Uterus (tissue), 4 donors: ENCODE data around the gene CDC34. TPM values are rescaled to one million over a fixed set of nuclear protein-coding genes. Genes with fewer than 3 reads are reported as not detected.

ENCODE experiments used
- DNase-seq, 2 donors: peaks; one replicate each; pipeline ENCODE4 v3.0.0-alpha.2; 2019 to 2020
- H3K27ac ChIP-seq, 2 donors: fragments of 200-600 bp; sonication (generic); 1 replicate in 1 of 2; 2 replicates in 1 of 2; pipeline ENCODE4 v1.5.1; 2016 to 2018
- H3K27me3 ChIP-seq, 2 donors: fragments of 200-600 bp; sonication (generic); one replicate each; pipeline ENCODE4 v1.5.1; 2018 to 2019; ENCODE audit warnings: control low read depth in 1 of 2
- H3K36me3 ChIP-seq, 2 donors: fragments of 200-600 bp; sonication (generic); one replicate each; pipeline ENCODE4 v1.5.1; 2019; ENCODE audit warnings: control low read depth in 1 of 2
- H3K4me1 ChIP-seq, 2 donors: fragments of 200-600 bp; sonication (generic); one replicate each; pipeline ENCODE4 v1.5.1; 2018 to 2019; ENCODE audit warnings: control low read depth in 1 of 2
- H3K4me3 ChIP-seq, 2 donors: fragments of 200-600 bp; sonication (generic); 1 replicate in 1 of 2; 2 replicates in 1 of 2; pipeline ENCODE4 v1.5.1; 2018 to 2019; ENCODE audit warnings: mild to moderate bottlenecking in 1 of 2
- H3K9me3 ChIP-seq, 2 donors: fragments of 200-600 bp; sonication (generic); one replicate each; pipeline ENCODE4 v1.5.1; 2019; ENCODE audit warnings: control low read depth in 1 of 2
- CTCF ChIP-seq, 4 experiments: fragments of 200-600 bp in 2 of 4; fragments of 450-650 bp in 2 of 4; sonication (generic) in 2 of 4; IDR thresholded peaks; one replicate each; pipeline ENCODE4 v1.5.1; 2016 to 2019; ENCODE audit warnings: antibody characterized with exemption in 4 of 4, mild to moderate bottlenecking in 2 of 4, moderate library complexity in 1 of 4
- POLR2A ChIP-seq, 2 donors: fragments of 450-650 bp; IDR thresholded peaks; one replicate each; pipeline ENCODE4 v1.6.1; 2016; ENCODE audit warnings: antibody characterized with exemption in 2 of 2, mild to moderate bottlenecking in 1 of 2, moderate library complexity in 1 of 2
- intact Hi-C: fragments of 100-400 bp; cut with DNase I; formaldehyde crosslinking; loops from one replicate; pipeline ENCODE4 v1.15.1; 2023; ENCODE audit warnings: low total_unique reads
- total RNA-seq, 4 donors: library from RNA; depleted of rRNA in 3 of 4; stranded (reverse); fragments of >200 nt in 3 of 4; gene quantifications; one replicate each; pipeline versions ENCODE4 v1.1.0 to v1.2.4, GENCODE V29; 2014 to 2023
- donor health status: DM: yes; HTN: yes; CAD: no.

CDC34 gene
- total RNA-seq, 4 donors from 2014 or later: 44.4 to 459 (median 101) TPM

- Histone ChIP-seq H3K4me1 (no peaks in the 10 kb centered on the region), H3K9me3 (no peaks in the 10 kb centered on the region), H3K27ac (peak overlapping the region in 1 of 2 donors; percentile 30), H3K4me3 (no peak overlapping the region), H3K27me3 (no peaks in the 10 kb centered on the region), H3K36me3 (no peaks in the 10 kb centered on the region)
- peak in 1 of 2 donors; percentile 56 for DNase-seq
- TF ChIP-seq POLR2A (IDR thresholded peaks at IDR 0.05) (no peak), CTCF (IDR thresholded peaks at IDR 0.05) (no peak)
- intact Hi-C loops: no loop called here
Observed at GRCh38 chr19:517721-518597, 13.6 kb upstream of the CDC34 start.

- DNase-seq: no peak
- Histone ChIP-seq H3K27ac (peak overlapping the region in 1 of 2 donors; percentile 30), H3K4me1 (no peaks in the 10 kb centered on the region), H3K36me3 (no peaks in the 10 kb centered on the region), H3K27me3 (no peaks in the 10 kb centered on the region), H3K9me3 (no peaks in the 10 kb centered on the region), H3K4me3 (no peak overlapping the region)
- TF ChIP-seq CTCF (IDR thresholded peaks at IDR 0.05) (peak in 1 of 4 experiments; percentile 5), POLR2A (IDR thresholded peaks at IDR 0.05) (no peak)
- intact Hi-C loops: no loop called here
Observed at GRCh38 chr19:518598-519231, 12.8 kb upstream of the CDC34 start.

- no peak for DNase-seq
- no peak overlapping the region for H3K27ac ChIP-seq
- H3K9me3 ChIP-seq: no peaks in the 10 kb centered on the region
- H3K36me3 ChIP-seq: no peaks in the 10 kb centered on the region
- no peaks in the 10 kb centered on the region for H3K27me3 ChIP-seq
- intact Hi-C loops: no loop called here
- no peak for TF ChIP-seq POLR2A (IDR thresholded peaks at IDR 0.05)
- no peak for TF ChIP-seq CTCF (IDR thresholded peaks at IDR 0.05)
- no peak overlapping the region for H3K4me3 ChIP-seq
- H3K4me1 ChIP-seq: no peaks in the 10 kb centered on the region
Observed at GRCh38 chr19:519449-519865, 12.1 kb upstream of the CDC34 start.

- DNase-seq: no peak
- Histone ChIP-seq H3K27me3 (no peaks in the 10 kb centered on the region), H3K36me3 (no peaks in the 10 kb centered on the region), H3K4me3 (no peak overlapping the region), H3K27ac (no peak overlapping the region), H3K4me1 (no peaks in the 10 kb centered on the region), H3K9me3 (no peaks in the 10 kb centered on the region)
- intact Hi-C loops: no loop called here
- TF ChIP-seq POLR2A (IDR thresholded peaks at IDR 0.05) (no peak), CTCF (IDR thresholded peaks at IDR 0.05) (no peak)
Observed at GRCh38 chr19:522726-523125, 8.8 kb upstream of the CDC34 start.

GRCh38 chr19:524062-524674 is 7.4 kb upstream of the CDC34 start:
- H3K9me3 ChIP-seq: no peaks in the 10 kb centered on the region
- DNase-seq: no peak
- TF ChIP-seq CTCF (IDR thresholded peaks at IDR 0.05) (no peak), POLR2A (IDR thresholded peaks at IDR 0.05) (no peak)
- H3K4me1 ChIP-seq: no peaks in the 10 kb centered on the region
- H3K4me3 ChIP-seq: no peak overlapping the region
- no peak overlapping the region for H3K27ac ChIP-seq
- no peaks in the 10 kb centered on the region for H3K27me3 ChIP-seq
- no peaks in the 10 kb centered on the region for H3K36me3 ChIP-seq
- intact Hi-C loops: no loop called here
